Common myeloid progenitor, CD34-positive (primary cell): ENCODE measurements around the gene FBXO42.

Experiments
- CTCF ChIA-PET: fragments of 350-600 bp; sonication (Branson Sonifier 250); formaldehyde crosslinking; loops from one replicate; lab custom pipeline; 2021; ENCODE audit warnings: antibody characterized with exemption; lab: Charles Lee
- POLR2A ChIA-PET: fragments of 350-600 bp; sonication (Branson Sonifier 250); formaldehyde crosslinking; loops from one replicate; lab custom pipeline; 2021; ENCODE audit warnings: antibody characterized with exemption; lab: Charles Lee
- DNase-seq, 3 donors: peaks; one replicate each; pipeline versions ENCODE4 v3.0.0 to v3.0.0-alpha.2; 2013
- H3K27ac ChIP-seq, 2 experiments: 1 replicate in 1 of 2; 2 replicates in 1 of 2; pipeline ENCODE4 v1.7.0; 2013; ENCODE audit warnings: inconsistent platforms in 2 of 2, low read length in 2 of 2, mild to moderate bottlenecking in 2 of 2, low read depth in 1 of 2, moderate library complexity in 1 of 2; ENCODE audit not compliant: severe bottlenecking in 2 of 2, insufficient read depth in 1 of 2, poor library complexity in 1 of 2
- H3K27me3 ChIP-seq, 5 experiments: replicated peaks in 2 of 5; 1 replicate in 3 of 5; 2 replicates in 2 of 5; pipeline versions ENCODE4 v1.6.1 to v1.7.0; 2013; ENCODE audit warnings: low read length in 4 of 5, mild to moderate bottlenecking in 2 of 5, moderate library complexity in 2 of 5, inconsistent platforms in 1 of 5; ENCODE audit not compliant: insufficient read depth in 5 of 5, control insufficient read depth in 4 of 5
- H3K36me3 ChIP-seq, 4 experiments: 1 replicate in 2 of 4; 2 replicates in 2 of 4; pipeline versions ENCODE4 v1.6.1 to v1.7.0; 2013; ENCODE audit warnings: low read length in 3 of 4, control low read depth in 1 of 4, mild to moderate bottlenecking in 1 of 4; ENCODE audit not compliant: control insufficient read depth in 4 of 4, insufficient read depth in 4 of 4
- H3K4me1 ChIP-seq, 4 experiments: 1 replicate in 3 of 4; 2 replicates in 1 of 4; pipeline versions ENCODE4 v1.6.1 to v1.7.1; 2013; ENCODE audit warnings: low read length in 3 of 4, mild to moderate bottlenecking in 3 of 4, control low read depth in 1 of 4, inconsistent platforms in 1 of 4, moderate library complexity in 1 of 4; ENCODE audit not compliant: control insufficient read depth in 4 of 4, insufficient read depth in 4 of 4; ENCODE audit errors: control extremely low read depth in 1 of 4
- H3K4me3 ChIP-seq, 7 experiments: 1 replicate in 4 of 7; 2 replicates in 3 of 7; pipeline versions ENCODE4 v1.5.1 to v1.7.0; 2013; ENCODE audit warnings: mild to moderate bottlenecking in 7 of 7, low read length in 6 of 7, moderate library complexity in 6 of 7, inconsistent platforms in 2 of 7, low read depth in 2 of 7, control low read depth in 1 of 7; ENCODE audit not compliant: insufficient read depth in 4 of 7, control insufficient read depth in 1 of 7; ENCODE audit errors: extremely low read depth in 1 of 7
- H3K9me3 ChIP-seq, 5 experiments: 1 replicate in 4 of 5; 2 replicates in 1 of 5; pipeline versions ENCODE4 v1.6.1 to v1.7.1; 2013; ENCODE audit warnings: low read length in 4 of 5, mild to moderate bottlenecking in 2 of 5, inconsistent platforms in 1 of 5, low read depth in 1 of 5, moderate library complexity in 1 of 5; ENCODE audit not compliant: control insufficient read depth in 4 of 5, insufficient read depth in 2 of 5; ENCODE audit errors: control extremely low read depth in 1 of 5
- WGBS: methylation state at CpG from one replicate; pipeline ENCODE4 v1.1.5; 2013; ENCODE audit not compliant: insufficient coverage; 5-methylcytosine and 5-hydroxymethylcytosine counted together

Gene FBXO42

DNA sequence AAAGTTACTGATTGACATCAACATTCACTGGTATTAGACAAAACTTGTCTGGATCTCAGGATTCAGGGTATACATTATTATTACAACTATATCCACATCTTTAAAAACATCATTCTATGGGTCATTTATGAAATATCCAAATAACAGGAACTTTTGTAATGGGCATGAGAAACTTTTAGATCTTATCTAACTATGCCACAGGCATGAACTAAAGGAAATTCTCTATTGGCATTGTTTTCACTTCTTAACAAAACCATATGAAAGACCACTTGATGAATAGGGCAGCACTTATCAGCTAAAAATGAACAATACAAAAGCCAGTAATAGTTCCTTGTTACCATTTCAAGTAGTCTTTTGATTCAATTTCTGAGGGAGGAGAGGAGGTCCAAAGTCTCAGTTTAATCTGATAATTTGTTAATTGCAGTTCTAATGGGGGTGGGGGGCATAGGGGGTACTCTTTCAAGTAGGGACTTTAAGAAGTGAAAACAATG, 84.5 kb downstream of the FBXO42 start:
- Histone ChIP-seq H3K4me1 (peaks cover 5 to 32% (median 13%) of the 10 kb centered on the region in 4 experiments), H3K4me3 (no peak overlapping the region), H3K27me3 (no peaks in the 10 kb centered on the region), H3K9me3 (no peaks in the 10 kb centered on the region), H3K27ac (no peak overlapping the region), H3K36me3 (peaks cover 0 to 5% (median 3%) of the 10 kb centered on the region in 4 experiments)
- DNase-seq = no peak
- ChIA-PET CTCF (interaction anchor here (0.7 to 1.0 kb wide), 2 partner anchors 14 to 185 kb away, joined by 3 read pairs; no protein-coding TSS in a partner anchor), POLR2A (interaction anchor here (0.7 kb wide), 1 partner anchor 88 kb away, joined by 3 read pairs; no protein-coding TSS in a partner anchor)

DNA sequence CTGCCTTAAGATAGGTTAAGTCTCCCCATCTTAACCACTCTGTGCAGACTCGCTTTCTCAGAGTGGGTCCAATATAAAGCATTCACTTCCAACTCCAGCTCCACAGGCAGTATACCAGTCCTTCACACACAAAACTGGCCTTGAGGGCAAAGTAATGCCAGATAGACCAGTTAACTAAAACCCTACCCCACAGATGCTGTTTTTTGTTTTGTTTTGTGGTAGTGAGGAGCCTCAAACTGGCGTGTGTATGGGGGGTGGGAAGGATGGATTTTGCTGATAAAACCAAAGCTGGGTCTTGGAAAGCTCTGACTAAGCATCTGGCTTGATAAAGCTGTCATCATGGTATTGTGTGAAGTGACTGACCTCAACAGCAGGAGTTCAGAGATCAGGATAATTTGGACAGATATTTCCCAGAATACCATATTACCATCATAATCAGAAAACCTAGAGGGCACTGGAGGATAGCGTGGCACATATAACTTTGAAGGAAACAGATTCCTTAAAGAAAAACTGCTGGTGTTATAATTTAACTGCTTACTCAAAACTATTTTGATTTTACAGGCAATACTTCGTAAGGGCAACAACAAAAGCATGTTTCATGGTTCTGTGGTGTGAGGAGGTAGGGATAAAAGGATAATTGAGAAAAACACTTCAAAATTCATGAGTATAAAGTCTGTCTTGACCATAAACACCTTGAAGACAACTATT, 85.7 kb downstream of the FBXO42 start:
- 100% methylated on average over 1 of the region's 4 CpGs for WGBS
- CTCF ChIA-PET = interaction anchor here (0.9 kb wide), 1 partner anchor 12 kb away, joined by 4 read pairs; no protein-coding TSS in a partner anchor

DNA sequence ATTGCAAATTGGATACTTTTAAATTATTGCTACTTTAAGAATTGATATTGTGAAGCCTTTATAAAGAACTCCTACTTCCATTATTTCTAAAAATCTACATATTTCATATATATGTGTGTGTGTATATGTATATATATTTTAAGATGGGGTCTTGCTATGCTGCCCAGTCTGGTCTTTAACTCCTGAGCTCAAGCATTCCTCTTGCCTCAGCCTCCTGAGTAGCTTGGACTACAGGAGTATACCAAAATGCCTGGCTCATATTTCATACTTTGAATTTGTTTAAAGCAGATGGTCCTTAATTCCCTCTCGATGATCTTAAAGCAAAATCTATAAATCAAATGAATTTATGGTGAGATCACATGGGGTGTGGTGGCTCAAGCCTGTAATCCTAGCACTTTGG, 90.2 kb downstream of the FBXO42 start:
- Histone ChIP-seq H3K9me3 (no peaks in the 10 kb centered on the region), H3K27me3 (no peaks in the 10 kb centered on the region), H3K4me3 (no peak overlapping the region), H3K36me3 (peaks cover 0 to 2% (median under 1%) of the 10 kb centered on the region in 4 experiments), H3K27ac (no peak overlapping the region), H3K4me1 (peaks cover 0 to 11% (median 7%) of the 10 kb centered on the region in 4 experiments)
- CTCF ChIA-PET = interaction anchor here (1.4 to 1.8 kb wide), 2 partner anchors 14 to 31 kb away, joined by 5 read pairs; no protein-coding TSS in a partner anchor
- WGBS = 100% methylated on average over 1 of the region's 1 CpG
- DNase-seq = no peak
- POLR2A ChIA-PET = no interaction called here

More for the DNA sequence above, 85.7 kb downstream of the FBXO42 start:
- POLR2A ChIA-PET = interaction anchor here (0.6 kb wide), 1 partner anchor 97 kb away, joined by 3 read pairs; no protein-coding TSS in a partner anchor
- no peak overlapping the region for H3K4me3 ChIP-seq
- H3K36me3 ChIP-seq = peaks cover 0 to 5% (median under 1%) of the 10 kb centered on the region in 4 experiments
- H3K27ac ChIP-seq = peak overlapping the region in 1 of 2 experiments; percentile 57
- H3K27me3 ChIP-seq = no peaks in the 10 kb centered on the region
- no peaks in the 10 kb centered on the region for H3K9me3 ChIP-seq
- peak; percentile 50 to 79 (median 71) for DNase-seq
- H3K4me1 ChIP-seq = peaks cover 5 to 32% (median 13%) of the 10 kb centered on the region in 4 experiments

DNA sequence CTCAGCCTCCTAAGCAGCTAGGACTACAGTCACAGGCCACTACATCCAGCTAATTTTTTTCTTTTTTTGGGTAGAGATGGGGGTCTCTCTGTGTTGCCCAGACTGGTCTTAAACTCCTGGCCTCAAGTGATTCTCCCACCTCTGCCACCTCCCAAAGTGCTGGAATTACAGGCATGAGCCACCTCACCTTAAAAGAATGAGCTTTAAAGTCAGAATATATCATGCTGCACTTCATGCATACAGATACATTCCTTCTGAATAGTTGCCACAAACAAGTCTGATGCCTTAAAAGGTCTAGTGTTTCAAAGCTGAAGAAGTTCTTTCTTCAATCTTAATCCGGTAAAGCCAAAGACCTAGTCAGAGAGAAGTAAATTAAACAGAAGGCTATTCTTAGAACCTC, 91.5 kb downstream of the FBXO42 start:
- no peaks in the 10 kb centered on the region for H3K9me3 ChIP-seq
- no peak overlapping the region for H3K4me3 ChIP-seq
- DNase-seq = no peak
- no peaks in the 10 kb centered on the region for H3K4me1 ChIP-seq
- peaks cover 2 to 6% (median 4%) of the 10 kb centered on the region in 4 experiments for H3K36me3 ChIP-seq
- H3K27ac ChIP-seq = no peak overlapping the region
- no peaks in the 10 kb centered on the region for H3K27me3 ChIP-seq
- ChIA-PET CTCF (interaction anchor here (1.2 to 1.4 kb wide), 2 partner anchors 32 to 179 kb away, joined by 3 to 5 read pairs; no protein-coding TSS in a partner anchor), POLR2A (interaction anchor here (0.6 to 0.7 kb wide), 3 partner anchors 21 to 183 kb away, joined by 3 to 6 read pairs (median 4); partner anchors contain the start of gene CPLANE2)
- no CpG with 5 or more reads among the region's 1 CpG for WGBS

DNA sequence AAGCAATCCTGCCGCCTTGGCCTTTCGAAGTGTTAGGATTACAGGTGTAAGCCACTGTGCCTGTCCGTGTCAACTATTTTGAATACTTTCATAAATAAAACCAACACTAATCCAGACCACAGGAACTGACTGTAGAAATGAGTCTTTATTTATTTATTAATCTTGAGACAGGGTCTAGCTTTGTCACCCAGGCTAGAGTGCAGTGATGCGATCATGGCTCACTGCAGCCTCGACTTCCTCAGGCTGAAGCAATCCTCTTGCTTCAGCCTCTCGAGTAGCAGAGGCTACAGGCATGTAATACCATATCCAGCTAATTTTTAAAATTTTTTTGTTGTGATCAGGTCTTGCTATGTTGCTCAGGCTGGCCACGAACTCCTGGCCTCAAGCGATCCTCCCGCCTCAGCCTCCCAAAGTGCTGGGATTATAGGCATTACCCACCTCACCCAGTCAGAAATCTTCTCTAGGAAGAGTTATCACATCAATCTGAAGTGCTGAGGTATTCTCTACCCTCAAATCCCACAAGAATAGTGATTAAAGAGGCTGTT, 93.6 kb downstream of the FBXO42 start:
- CTCF ChIA-PET = interaction anchor here (1.3 to 1.5 kb wide), 3 partner anchors 10 to 54 kb away, joined by 4 to 5 read pairs (median 4); no protein-coding TSS in a partner anchor
- WGBS = 83% methylated on average over 3 of the region's 9 CpGs

DNA sequence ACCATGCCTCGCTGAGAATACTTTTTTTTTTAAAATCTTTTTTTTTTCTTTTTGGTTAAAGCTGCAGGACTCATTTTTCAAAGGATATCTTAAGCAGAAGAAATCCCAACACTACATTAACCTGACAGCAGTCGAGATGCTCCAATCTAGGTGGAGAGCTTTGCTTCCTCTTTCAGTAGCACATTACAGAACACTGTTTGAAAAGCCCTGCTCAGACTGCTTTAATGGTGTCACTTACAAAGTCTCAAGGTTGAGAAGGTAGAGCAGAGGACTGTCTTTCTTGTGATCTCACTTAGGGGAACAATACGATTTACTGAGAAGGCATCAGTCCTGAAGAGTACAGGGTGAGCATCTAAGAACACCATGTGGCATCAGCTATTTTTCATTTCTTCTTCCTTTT, 94.3 kb downstream of the FBXO42 start:
- ChIA-PET CTCF (interaction anchor here (1.3 to 1.5 kb wide), 3 partner anchors 9 to 53 kb away, joined by 4 to 5 read pairs (median 4); no protein-coding TSS in a partner anchor), POLR2A (no interaction called here)
- DNase-seq = no peak
- Histone ChIP-seq H3K4me3 (no peak overlapping the region), H3K27me3 (no peaks in the 10 kb centered on the region), H3K9me3 (no peaks in the 10 kb centered on the region), H3K27ac (no peak overlapping the region), H3K4me1 (no peaks in the 10 kb centered on the region), H3K36me3 (peaks cover 10 to 29% (median 19%) of the 10 kb centered on the region in 4 experiments)
- WGBS = 88% methylated on average over 3 of the region's 3 CpGs

More for the DNA sequence above, 93.6 kb downstream of the FBXO42 start:
- Histone ChIP-seq H3K36me3 (peaks cover 7 to 23% (median 16%) of the 10 kb centered on the region in 4 experiments), H3K27ac (no peak overlapping the region), H3K9me3 (no peaks in the 10 kb centered on the region), H3K27me3 (no peaks in the 10 kb centered on the region), H3K4me1 (no peaks in the 10 kb centered on the region), H3K4me3 (no peak overlapping the region)
- DNase-seq = no peak
- POLR2A ChIA-PET = no interaction called here
